GM12878 (cell line): ENCODE data around the gene TSPAN12. TPM values are rescaled to one million over a fixed set of nuclear protein-coding genes. Genes with fewer than 3 reads are reported as not detected.

ENCODE experiments used
- BCL3 ChIP-seq: IDR thresholded peaks from 2 replicates; pipeline ENCODE4 v1.6.1; 2011; ENCODE audit warnings: borderline replicate concordance, low read depth, mild to moderate bottlenecking, moderate library complexity, low read length; ENCODE audit not compliant: insufficient read depth, poor library complexity, severe bottlenecking
- CEBPZ ChIP-seq: fragments of 150-350 bp; IDR thresholded peaks from 2 replicates; pipeline ENCODE4 v1.6.1; 2016; ENCODE audit warnings: low read depth, low read length
- FOXM1 ChIP-seq: IDR thresholded peaks from 2 replicates; pipeline ENCODE4 v1.6.1; 2012; ENCODE audit warnings: low read depth, mild to moderate bottlenecking, inconsistent platforms, low read length, moderate library complexity
- GABPA ChIP-seq: IDR thresholded peaks from 2 replicates; pipeline ENCODE4 v1.6.1; 2014; ENCODE audit warnings: antibody characterized with exemption, low read depth, mild to moderate bottlenecking, inconsistent platforms
- HCFC1 ChIP-seq: fragments of 150-350 bp; IDR thresholded peaks from 2 replicates; pipeline ENCODE4 v1.6.1; 2014; ENCODE audit warnings: low read length
- NFXL1 ChIP-seq: fragments of 450-650 bp; IDR thresholded peaks from 2 replicates; pipeline ENCODE4 v1.6.1; 2017; ENCODE audit warnings: antibody characterized with exemption, mild to moderate bottlenecking, borderline replicate concordance
- PAX8 ChIP-seq: fragments of 450-650 bp; IDR thresholded peaks from 2 replicates; pipeline ENCODE4 v1.6.1; 2017; ENCODE audit warnings: mild to moderate bottlenecking, moderate library complexity
- PML ChIP-seq: IDR thresholded peaks from 2 replicates; pipeline ENCODE4 v1.6.1; 2012; ENCODE audit warnings: low read length, inconsistent platforms
- RCOR1 ChIP-seq: conservative IDR thresholded peaks from 2 replicates; pipeline ENCODE4 v1.6.1; 2012; ENCODE audit warnings: low read depth, low read length, improper control_type of control experiment
- SKIL ChIP-seq: fragments of 450-650 bp; IDR thresholded peaks from 2 replicates; pipeline ENCODE4 v1.6.1; 2017; ENCODE audit warnings: mild to moderate bottlenecking, low read depth, inconsistent platforms; ENCODE audit not compliant: poor library complexity, severe bottlenecking
- SMARCA5 ChIP-seq: fragments of 450-650 bp; IDR thresholded peaks from 2 replicates; pipeline ENCODE4 v1.6.1; 2017; ENCODE audit warnings: mild to moderate bottlenecking
- SUPT20H ChIP-seq: IDR thresholded peaks from 2 replicates; pipeline ENCODE4 v1.6.1; 2011; ENCODE audit warnings: low read depth, mild to moderate bottlenecking, low read length, moderate library complexity, borderline replicate concordance; ENCODE audit not compliant: control insufficient read depth
- TCF12 ChIP-seq: IDR thresholded peaks from 2 replicates; pipeline ENCODE4 v1.6.1; 2011; ENCODE audit warnings: low read depth, mild to moderate bottlenecking, low read length
- USF1 ChIP-seq: IDR thresholded peaks from 2 replicates; pipeline ENCODE4 v1.6.1; 2011; ENCODE audit warnings: borderline replicate concordance, low read depth, mild to moderate bottlenecking, moderate library complexity, mixed read lengths, low read length; ENCODE audit not compliant: insufficient read depth; ENCODE audit errors: extremely low read length
- ZNF217 ChIP-seq: fragments of 450-650 bp; IDR thresholded peaks from 2 replicates; pipeline ENCODE4 v1.6.1; 2017; ENCODE audit warnings: antibody characterized with exemption, mild to moderate bottlenecking
- polyA plus RNA-seq, 11 experiments: library from polyadenylated mRNA; depleted of rRNA in 4 of 11; unstranded in 6 of 11; stranded (reverse) in 5 of 11; fragments of >200 nt; fragmentation: Nextera tagmentation in 4 of 11; fragmentation: Illumina TruSeq in 1 of 11; extraction: Ambion mirVana in 4 of 11; extraction: Trizol in 1 of 11; gene quantifications; 1 replicate in 1 of 11; 2 replicates in 10 of 11; pipeline versions ENCODE4 v1.2.1 to v1.2.3, GENCODE V29; 2011 to 2016; ENCODE audit warnings: inconsistent platforms in 2 of 11, missing spikeins in 2 of 11, low read depth in 1 of 11
- total RNA-seq, 4 experiments: library from RNA; depleted of rRNA in 3 of 4; stranded (reverse); fragments of >200 nt in 3 of 4; fragmentation: Illumina TruSeq in 1 of 4; extraction: Trizol in 1 of 4; gene quantifications; 2 replicates each; pipeline versions ENCODE4 v1.2.1 to v1.2.3, GENCODE V29; 2013 to 2021
- TF ChIP-seq, protein P1 (sequence below): fragments of 450-650 bp; formaldehyde crosslinking; IDR thresholded peaks from 2 replicates; pipeline ENCODE4 v1.4.0; 2022; ENCODE audit warnings: mild to moderate bottlenecking, moderate library complexity
- TF ChIP-seq, protein P2 (sequence below): IDR thresholded peaks from 2 replicates; pipeline ENCODE4 v1.6.1; 2012; ENCODE audit warnings: low read depth, low read length, improper control_type of control experiment

Gene TSPAN12
- total and polyA plus RNA-seq, 10 of the 15 experiments (the other 5 are each of a cell fraction or from before 2014, with no cell fraction given) = 0.67 to 110 (median 1.3) TPM

GRCh38 chr7:120898715-120899499 lies 41.0 kb upstream of the TSPAN12 start (continued):
- TF ChIP-seq TCF12 = no peak
- TF ChIP-seq SKIL = no peak
- TF ChIP-seq FOXM1 = no peak
- TF ChIP-seq, protein P1, sequence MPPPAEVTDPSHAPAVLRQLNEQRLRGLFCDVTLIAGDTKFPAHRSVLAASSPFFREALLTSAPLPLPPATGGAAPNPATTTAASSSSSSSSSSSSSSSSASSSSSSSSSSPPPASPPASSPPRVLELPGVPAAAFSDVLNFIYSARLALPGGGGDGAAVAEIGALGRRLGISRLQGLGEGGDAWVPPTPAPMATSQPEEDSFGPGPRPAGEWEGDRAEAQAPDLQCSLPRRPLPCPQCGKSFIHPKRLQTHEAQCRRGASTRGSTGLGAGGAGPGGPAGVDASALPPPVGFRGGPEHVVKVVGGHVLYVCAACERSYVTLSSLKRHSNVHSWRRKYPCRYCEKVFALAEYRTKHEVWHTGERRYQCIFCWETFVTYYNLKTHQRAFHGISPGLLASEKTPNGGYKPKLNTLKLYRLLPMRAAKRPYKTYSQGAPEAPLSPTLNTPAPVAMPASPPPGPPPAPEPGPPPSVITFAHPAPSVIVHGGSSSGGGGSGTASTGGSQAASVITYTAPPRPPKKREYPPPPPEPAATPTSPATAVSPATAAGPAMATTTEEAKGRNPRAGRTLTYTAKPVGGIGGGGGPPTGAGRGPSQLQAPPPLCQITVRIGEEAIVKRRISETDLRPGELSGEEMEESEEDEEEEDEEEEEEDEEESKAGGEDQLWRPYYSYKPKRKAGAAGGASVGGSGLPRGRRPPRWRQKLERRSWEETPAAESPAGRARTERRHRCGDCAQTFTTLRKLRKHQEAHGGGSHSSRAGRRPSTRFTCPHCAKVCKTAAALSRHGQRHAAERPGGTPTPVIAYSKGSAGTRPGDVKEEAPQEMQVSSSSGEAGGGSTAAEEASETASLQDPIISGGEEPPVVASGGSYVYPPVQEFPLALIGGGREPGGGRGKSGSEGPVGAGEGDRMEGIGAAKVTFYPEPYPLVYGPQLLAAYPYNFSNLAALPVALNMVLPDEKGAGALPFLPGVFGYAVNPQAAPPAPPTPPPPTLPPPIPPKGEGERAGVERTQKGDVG = no peak
- no peak for TF ChIP-seq SMARCA5
- no peak for TF ChIP-seq RCOR1
- TF ChIP-seq USF1 = no peak
- TF ChIP-seq HCFC1 = no peak
- TF ChIP-seq SUPT20H = no peak
- TF ChIP-seq BCL3 = no peak
- TF ChIP-seq, protein P2, sequence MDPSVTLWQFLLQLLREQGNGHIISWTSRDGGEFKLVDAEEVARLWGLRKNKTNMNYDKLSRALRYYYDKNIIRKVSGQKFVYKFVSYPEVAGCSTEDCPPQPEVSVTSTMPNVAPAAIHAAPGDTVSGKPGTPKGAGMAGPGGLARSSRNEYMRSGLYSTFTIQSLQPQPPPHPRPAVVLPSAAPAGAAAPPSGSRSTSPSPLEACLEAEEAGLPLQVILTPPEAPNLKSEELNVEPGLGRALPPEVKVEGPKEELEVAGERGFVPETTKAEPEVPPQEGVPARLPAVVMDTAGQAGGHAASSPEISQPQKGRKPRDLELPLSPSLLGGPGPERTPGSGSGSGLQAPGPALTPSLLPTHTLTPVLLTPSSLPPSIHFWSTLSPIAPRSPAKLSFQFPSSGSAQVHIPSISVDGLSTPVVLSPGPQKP = no peak
- TF ChIP-seq PAX8 = no peak
- TF ChIP-seq NFXL1 = no peak
- TF ChIP-seq PML = no peak
- no peak for TF ChIP-seq CEBPZ
- no peak for TF ChIP-seq GABPA
- no peak for TF ChIP-seq ZNF217
